Middle frontal gyrus (tissue), 1 donor: ENCODE measurements around the gene RBM4B.
"Not testable (repeated sequence)": the region's sequence is repeated elsewhere in the genome, so short reads cannot be mapped to it uniquely, and the experiment has no call there.

Experiments used
- DNase-seq: peaks from one replicate; pipeline ENCODE4 v3.0.0-alpha.2; 2015; ENCODE audit warnings: low spot score; ENCODE audit errors: extremely low spot score

The RBM4B gene

DNA sequence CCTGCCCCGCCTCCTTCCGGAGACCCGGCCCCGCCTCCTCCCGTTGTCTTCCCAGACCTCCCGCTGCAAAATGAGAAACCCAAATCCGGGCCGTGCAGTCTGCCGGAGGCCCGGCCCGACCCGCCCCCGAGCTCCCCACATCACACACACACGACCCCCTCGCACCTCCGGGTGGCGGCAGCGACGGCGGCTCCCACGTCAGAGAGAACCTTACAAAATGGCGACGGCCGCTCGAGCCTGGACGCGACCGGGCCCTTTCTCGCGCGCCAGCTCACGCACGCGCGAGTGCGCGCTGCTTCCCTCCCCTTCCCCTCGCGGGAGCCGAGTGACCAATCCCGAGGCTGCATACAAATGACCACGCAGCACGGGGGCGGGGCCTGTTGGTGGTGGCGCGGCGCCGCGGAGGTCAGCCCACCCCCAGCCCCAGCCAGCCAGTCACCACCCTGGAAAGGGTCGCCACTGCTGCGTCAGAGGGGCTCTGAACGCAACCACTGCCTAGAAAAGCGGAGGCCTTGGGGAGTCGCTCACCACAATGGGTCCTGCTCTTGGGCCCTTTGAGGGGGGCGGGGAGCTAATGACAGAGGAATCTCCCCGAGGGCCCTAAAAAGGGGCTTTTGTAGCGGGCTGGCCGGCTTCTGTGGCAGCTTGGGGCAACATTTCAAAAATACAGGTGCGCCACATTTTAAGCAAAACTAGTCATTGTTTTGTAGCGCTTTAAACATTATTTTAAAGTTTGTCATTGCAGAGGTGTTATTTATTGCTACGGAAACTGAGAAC lies at the start of gene RBM4B:
RBM4B (minus strand) TSS at position 289 of the 777 bp plus-strand sequence. CDS start 808 bp downstream, outside the sequence.
- peak; percentile 95 for DNase-seq

DNA sequence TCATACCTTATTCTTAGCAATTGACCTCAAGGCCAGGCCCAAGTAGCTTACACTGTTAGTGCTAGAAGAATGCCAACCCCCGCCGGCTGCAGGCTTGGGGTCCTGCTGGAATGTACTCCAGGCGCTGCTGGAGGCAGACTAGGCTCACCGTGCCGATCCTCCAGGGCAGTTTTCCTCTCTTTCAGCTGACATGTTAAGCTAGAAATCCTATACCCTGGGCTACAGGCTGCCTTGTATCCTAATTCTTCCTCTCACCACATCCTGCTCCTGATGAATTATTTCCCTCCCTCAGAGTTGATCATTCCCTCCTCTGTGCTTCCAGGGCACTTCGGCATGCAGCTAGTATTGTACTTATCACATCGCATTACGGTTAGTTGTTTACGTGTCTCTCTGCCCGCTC lies 48.0 kb upstream of the RBM4B start:
- DNase-seq, result no peak

GRCh38 chr11:66725114-66725513 lies 47.4 kb upstream of the RBM4B start:
- no peak for DNase-seq

DNA sequence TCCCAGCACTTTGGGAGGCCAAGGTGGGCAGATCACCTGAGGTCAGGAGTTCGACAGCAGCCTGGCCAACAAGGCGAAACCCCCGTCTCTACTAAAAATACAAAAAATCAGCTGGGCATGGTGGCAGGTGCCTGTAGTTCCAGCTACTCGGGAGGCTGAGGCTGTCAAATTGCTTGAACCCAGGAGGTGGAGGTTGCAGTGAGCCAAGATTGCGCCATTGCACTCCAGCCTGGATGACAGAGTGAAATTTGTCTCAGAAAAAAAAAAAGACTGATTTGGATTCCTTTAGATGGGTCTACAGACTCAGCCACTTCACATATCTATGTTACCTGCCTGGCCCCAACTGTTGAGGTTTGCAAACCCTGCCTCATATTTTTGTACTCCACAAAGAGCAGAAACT lies 46.5 kb upstream of the RBM4B start:
- not testable (repeated sequence) for DNase-seq

- no peak for DNase-seq
These were observed 46.0 kb upstream of the RBM4B start for GRCh38 chr11:66723693-66724092.

- no peak for DNase-seq
These were observed 45.3 kb upstream of the RBM4B start for GRCh38 chr11:66722745-66723651.

GRCh38 chr11:66721939-66722338 lies 44.3 kb upstream of the RBM4B start:
- DNase-seq, result no peak

- no peak for DNase-seq
These were observed 43.3 kb upstream of the RBM4B start for GRCh38 chr11:66720899-66721470.

- DNase-seq, result no peak
These were observed 42.7 kb upstream of the RBM4B start for GRCh38 chr11:66720223-66720898.

GRCh38 chr11:66719111-66719872 lies 41.6 kb upstream of the RBM4B start:
- DNase-seq, result no peak

- no peak for DNase-seq
These were observed 40.8 kb upstream of the RBM4B start for GRCh38 chr11:66718320-66718971.

- no peak for DNase-seq
These were observed 40.2 kb upstream of the RBM4B start for GRCh38 chr11:66717925-66718319.

GRCh38 chr11:66716996-66717395 lies 39.3 kb upstream of the RBM4B start:
- no peak for DNase-seq

GRCh38 chr11:66715346-66716085 lies 37.8 kb upstream of the RBM4B start:
- DNase-seq, result no peak

DNA sequence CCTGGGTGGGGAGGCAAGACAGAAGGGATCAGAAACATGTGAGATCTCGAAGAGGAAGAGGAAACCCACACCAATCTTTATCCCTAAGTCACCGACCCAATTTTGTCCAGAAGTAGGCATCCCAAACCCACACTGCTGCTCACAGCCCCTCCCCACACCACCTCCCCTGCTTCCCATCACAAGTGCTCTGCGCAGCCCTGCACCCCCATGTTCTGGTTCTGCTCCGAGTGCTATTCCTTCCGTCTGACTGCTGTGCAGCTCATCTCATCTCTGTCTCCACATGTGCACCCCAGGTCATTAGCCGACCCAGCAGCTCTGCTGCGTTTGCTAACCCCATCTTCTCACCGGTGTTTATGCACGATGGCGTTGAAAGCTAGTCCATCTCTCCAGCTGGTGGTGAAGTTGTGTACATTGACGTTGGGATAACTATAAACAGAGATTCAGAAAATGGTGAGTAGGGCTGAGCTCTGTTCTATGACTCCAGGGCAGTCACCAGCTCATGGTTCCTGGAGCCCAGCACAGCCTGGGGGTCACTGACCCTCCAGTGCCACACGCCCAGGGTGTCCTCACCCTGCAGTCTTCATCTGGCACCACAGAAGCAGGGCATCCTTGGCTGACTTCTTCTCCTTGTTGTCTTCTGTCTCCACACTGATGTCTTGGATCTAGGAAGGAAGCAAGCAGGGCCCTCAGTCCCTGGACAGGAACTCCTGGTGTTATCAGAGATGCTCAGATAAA lies 36.2 kb upstream of the RBM4B start:
- DNase-seq, result no peak

GRCh38 chr11:66710384-66710930 lies 32.8 kb upstream of the RBM4B start:
- DNase-seq, result no peak

DNA sequence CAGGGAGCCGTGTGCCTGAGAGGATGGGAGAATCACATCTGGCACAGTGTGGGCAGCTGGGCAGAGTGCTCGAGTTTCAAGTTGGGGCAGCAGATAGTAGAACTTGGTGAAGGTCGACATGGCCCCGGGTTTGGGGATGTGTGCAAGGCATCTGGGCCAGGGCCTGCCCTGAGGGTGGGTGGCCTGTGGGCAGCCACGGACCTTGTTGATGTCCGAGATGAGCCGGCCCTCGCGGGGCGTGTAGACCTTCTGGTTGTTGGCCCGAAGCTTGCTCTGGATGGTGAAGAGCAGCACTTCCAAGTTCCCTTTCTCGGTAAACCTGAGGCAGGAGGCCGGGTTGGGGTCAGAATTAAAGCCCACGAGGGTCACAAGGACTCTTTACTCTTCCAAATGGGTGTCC lies 31.0 kb upstream of the RBM4B start:
- no peak for DNase-seq

- DNase-seq, result no peak
These were observed 30.4 kb upstream of the RBM4B start for GRCh38 chr11:66708094-66708493.

DNA sequence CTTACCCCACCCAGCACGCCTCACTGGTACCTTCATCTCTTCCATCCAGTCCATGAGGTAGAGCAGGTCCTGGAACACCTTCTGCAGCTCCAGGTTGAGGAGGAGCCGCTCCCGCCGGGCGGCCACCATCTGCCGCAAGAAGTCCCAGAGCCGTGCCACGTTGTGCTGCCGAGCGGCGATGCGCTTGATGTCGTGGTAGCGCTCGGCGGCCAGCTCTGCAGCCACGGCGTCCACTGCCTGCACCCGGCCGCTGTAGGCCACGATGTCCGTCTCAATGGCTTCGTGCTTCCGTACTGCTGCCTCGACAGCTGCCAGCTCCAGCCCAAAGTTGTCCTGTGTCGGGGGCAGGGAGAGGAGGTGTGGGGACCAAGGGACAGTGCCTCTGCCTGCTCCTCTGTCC lies 29.8 kb upstream of the RBM4B start:
- no peak for DNase-seq
